T-helper 1 cell treated with Interleukin-12 subunit alpha and Interleukin-12 subunit beta and Interleukin-4 antibody, amounts not matched to agents 30 μg/mL and 1 μg/mL, for 36 hours (primary cell): ENCODE data around the gene TTC28.

Source experiments
- H3K27ac Mint-ChIP-seq: one replicate; pipeline ENCODE4 v1.8.0; 2021; ENCODE audit warnings: mild to moderate bottlenecking, mixed read lengths
- H3K27me3 Mint-ChIP-seq: one replicate; pipeline ENCODE4 v1.8.0; 2021; ENCODE audit warnings: low read depth, mixed read lengths
- H3K36me3 Mint-ChIP-seq: one replicate; pipeline ENCODE4 v1.8.0; 2021; ENCODE audit warnings: low read depth, mixed read lengths
- H3K4me1 Mint-ChIP-seq: one replicate; pipeline ENCODE4 v1.8.0; 2021; ENCODE audit warnings: low read depth, mixed read lengths
- H3K4me3 Mint-ChIP-seq: one replicate; pipeline ENCODE4 v1.8.0; 2021; ENCODE audit warnings: mild to moderate bottlenecking, moderate library complexity, mixed read lengths
- H3K9me3 Mint-ChIP-seq: one replicate; pipeline ENCODE4 v1.8.0; 2021; ENCODE audit warnings: mixed read lengths

TTC28 gene

DNA sequence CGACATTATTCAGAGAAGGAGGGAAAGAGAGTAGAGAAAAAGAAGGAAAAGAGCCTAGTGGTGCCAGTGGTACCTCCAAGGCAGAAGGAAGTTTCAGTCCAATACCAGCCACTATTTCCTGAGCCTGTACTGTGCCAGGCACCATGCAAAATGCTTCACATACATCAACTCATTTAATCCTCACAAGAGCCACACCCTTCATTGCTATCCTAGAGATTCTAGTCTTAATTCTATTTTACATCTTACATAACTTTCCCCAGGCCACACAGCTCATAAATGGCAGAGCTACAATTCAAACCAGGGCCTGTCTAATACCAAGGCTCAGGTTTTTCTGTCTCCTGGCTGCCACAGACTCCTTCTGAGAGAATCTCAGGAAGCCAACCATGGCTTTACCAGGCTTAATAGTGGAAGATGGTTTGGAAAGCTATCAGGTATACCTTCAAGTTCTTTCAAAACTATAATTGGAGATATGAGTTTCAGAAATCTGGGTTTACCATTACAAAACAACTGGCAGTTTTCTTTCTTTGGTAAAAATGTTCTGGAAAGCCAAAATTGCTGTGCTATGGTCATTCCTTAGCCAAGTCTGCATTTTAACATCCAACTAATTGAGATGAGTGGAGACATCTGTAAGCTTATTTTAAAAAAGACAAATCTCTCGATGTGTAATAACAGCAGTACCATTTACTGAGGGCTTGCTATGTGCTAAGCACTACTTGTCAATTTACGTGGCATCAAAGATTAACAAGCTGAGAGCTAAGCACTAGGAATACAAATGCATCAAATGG, 535.5 kb downstream of the TTC28 start:
- no peak overlapping the region for H3K27ac Mint-ChIP-seq
- no peaks in the 10 kb centered on the region for H3K4me1 Mint-ChIP-seq
- H3K27me3 Mint-ChIP-seq, result no peaks in the 10 kb centered on the region
- no peaks in the 10 kb centered on the region for H3K9me3 Mint-ChIP-seq
- no peaks in the 10 kb centered on the region for H3K36me3 Mint-ChIP-seq
- H3K4me3 Mint-ChIP-seq, result no peak overlapping the region

DNA sequence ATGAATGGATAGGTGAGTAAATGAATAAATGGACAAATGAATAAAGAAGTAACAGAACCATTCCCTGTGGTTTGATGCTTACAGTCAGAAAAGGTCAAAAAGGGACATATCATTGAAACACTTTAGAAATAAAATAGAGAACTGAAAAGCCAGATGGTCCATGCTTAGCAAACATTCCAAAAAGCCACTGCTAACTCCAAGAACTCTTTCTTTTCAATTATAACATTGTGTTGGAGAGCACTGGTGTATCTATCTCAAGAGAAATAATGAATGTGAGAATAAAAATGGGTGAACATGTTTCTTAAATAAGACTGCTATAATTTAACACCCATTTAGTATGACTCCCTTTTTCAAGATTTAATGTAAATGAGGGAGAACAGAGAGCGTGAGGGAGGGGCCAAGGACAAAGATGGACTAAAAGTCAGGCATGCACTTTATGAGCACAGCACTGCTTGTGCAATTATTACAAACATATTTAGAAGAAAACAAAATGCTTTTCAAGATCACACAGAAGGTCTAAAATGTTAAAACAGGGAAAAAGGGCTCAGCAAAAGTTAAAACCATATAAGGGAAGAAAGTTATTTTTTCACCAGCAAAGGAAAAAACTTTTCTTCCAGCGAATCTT, 536.3 kb downstream of the TTC28 start:
- Mint-ChIP-seq H3K9me3 (no peaks in the 10 kb centered on the region), H3K4me3 (no peak overlapping the region), H3K27ac (no peak overlapping the region), H3K27me3 (no peaks in the 10 kb centered on the region), H3K4me1 (no peaks in the 10 kb centered on the region), H3K36me3 (no peaks in the 10 kb centered on the region)

DNA sequence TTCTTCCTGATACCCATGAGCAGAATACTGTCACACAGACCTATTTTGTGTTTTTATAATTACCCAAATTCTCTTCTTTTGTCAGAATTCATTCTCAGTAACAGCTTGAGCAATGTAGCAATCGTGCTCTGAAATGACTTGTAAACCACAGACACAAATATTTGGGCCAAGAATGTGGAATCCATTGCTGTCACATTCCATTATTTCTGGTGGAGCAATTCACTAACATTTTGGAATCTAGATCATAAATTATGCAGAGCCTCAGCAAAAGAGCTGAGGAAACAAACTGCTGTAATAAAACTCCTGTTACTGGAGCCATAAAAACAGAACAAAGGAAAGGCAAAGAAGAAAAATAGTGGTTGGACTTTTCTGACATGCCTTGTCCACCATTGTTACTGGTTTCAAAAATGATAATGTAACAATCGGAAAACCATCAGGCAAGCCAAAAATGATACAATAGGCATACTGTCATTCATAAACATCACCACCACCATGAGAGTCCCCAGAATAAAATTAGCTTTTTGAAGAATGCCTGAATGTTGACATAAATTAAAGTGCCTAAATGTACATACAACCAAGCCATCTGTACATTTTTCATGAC, 537.2 kb downstream of the TTC28 start:
- Mint-ChIP-seq H3K4me1 (no peaks in the 10 kb centered on the region), H3K27ac (no peak overlapping the region), H3K9me3 (no peaks in the 10 kb centered on the region), H3K27me3 (no peaks in the 10 kb centered on the region), H3K4me3 (no peak overlapping the region), H3K36me3 (no peaks in the 10 kb centered on the region)

DNA sequence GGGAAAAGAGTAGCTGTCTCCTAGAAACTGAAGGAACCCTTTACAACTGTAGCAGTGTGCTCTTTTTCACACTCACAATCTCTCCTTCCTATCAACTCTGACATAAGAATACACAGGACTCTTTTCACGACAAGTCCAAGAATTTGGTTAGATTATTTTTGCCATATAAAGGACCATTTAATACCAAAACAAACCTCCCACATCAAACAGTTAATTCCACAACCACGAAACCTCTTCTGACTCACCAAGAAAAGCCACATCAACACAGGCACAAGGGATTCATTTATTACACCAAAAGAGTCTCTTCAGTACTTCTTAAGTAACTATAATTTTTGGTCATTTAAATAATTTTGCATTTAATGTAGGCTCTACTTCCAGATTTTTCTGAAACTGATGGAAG, 538.0 kb downstream of the TTC28 start:
- no peaks in the 10 kb centered on the region for H3K4me1 Mint-ChIP-seq
- no peak overlapping the region for H3K27ac Mint-ChIP-seq
- H3K4me3 Mint-ChIP-seq, result no peak overlapping the region
- no peaks in the 10 kb centered on the region for H3K36me3 Mint-ChIP-seq
- no peaks in the 10 kb centered on the region for H3K27me3 Mint-ChIP-seq
- H3K9me3 Mint-ChIP-seq, result no peaks in the 10 kb centered on the region

DNA sequence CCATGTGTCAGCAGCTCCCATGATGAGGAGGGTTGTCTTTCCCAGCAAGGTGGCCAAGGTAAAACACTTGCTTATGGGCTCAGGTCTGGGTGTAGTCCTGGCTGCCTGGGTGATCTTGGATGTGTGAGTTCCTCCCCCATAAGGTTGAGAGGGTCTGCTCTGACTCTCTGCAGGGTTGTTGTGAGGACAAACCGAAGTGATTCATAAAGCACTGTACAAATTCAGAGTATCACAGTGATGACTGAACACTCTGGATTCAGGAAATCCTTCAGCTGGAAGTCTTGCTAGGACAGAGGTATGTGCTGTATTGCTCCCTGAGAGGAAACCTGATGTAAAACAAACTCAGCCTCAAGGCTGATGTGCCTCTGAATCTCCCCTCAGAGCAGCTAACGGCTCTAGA, 539.7 kb downstream of the TTC28 start:
- no peaks in the 10 kb centered on the region for H3K27me3 Mint-ChIP-seq
- no peaks in the 10 kb centered on the region for H3K9me3 Mint-ChIP-seq
- no peaks in the 10 kb centered on the region for H3K4me1 Mint-ChIP-seq
- no peak overlapping the region for H3K4me3 Mint-ChIP-seq
- no peak overlapping the region for H3K27ac Mint-ChIP-seq
- no peaks in the 10 kb centered on the region for H3K36me3 Mint-ChIP-seq

DNA sequence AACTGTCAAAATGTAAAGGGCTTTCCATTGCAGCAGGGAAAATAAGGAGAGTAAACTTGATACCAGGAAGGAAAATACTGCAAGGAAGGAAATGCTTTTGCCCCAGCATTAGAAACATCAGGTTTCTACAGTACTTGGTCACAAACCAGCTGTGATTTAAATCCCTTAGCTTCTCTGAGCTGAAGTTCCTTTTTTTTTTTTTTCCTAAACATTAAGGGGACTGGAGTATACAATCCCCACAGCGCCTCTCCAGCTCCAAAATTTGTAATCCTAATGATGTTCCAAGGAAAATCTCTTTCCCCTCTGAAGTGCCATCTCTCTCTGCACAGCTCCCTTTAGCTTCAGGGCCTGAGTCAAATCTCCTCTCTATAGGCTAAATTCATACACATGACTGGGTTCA, 540.1 kb downstream of the TTC28 start:
- H3K27ac Mint-ChIP-seq, result no peak overlapping the region
- no peaks in the 10 kb centered on the region for H3K9me3 Mint-ChIP-seq
- H3K4me3 Mint-ChIP-seq, result no peak overlapping the region
- H3K27me3 Mint-ChIP-seq, result no peaks in the 10 kb centered on the region
- H3K36me3 Mint-ChIP-seq, result no peaks in the 10 kb centered on the region
- no peaks in the 10 kb centered on the region for H3K4me1 Mint-ChIP-seq

DNA sequence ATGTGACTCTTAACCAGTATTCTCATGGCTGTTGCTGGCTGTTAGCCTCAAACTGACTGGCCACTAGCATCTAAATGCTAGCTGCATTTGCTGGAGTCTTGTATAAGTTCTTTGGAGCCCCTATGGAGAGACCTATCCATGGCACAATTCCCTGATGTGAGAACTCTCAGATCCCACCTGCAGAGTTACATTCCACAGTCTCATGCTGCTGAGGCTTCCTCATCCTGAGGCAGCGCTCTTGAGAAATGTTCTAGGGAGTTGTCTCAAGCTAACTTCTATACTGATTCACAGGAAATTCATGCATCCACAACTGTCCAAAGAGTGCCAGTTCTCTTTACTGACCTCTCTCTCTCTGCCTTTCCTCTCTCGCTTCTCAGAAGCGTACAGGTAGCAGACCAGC, 542.6 kb downstream of the TTC28 start:
- Mint-ChIP-seq H3K4me3 (no peak overlapping the region), H3K27ac (no peak overlapping the region), H3K36me3 (no peaks in the 10 kb centered on the region)

DNA sequence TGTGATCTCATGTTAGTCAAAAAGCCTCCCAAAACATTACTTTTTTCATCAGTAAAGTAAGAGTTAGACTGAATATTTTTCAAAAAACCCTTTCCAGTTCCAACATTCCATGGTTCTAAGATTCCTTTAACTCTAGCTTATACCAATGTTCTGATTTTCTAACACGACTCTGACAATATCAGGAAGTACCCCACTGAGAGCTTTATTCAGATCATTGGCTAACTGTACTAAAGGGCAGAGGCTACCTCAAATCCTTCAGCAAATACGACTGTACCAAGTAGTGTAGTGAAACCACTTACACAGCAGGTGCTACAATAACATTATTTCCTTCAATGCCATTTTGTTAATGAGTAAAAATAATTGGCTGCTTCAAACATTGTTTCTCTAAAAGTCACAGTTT, 547.2 kb downstream of the TTC28 start:
- Mint-ChIP-seq H3K4me1 (no peaks in the 10 kb centered on the region), H3K27me3 (no peaks in the 10 kb centered on the region), H3K27ac (no peak overlapping the region), H3K9me3 (no peaks in the 10 kb centered on the region), H3K36me3 (no peaks in the 10 kb centered on the region), H3K4me3 (no peak overlapping the region)

More for the DNA sequence above, 542.6 kb downstream of the TTC28 start:
- no peaks in the 10 kb centered on the region for H3K4me1 Mint-ChIP-seq
- H3K27me3 Mint-ChIP-seq, result no peaks in the 10 kb centered on the region
- H3K9me3 Mint-ChIP-seq, result no peaks in the 10 kb centered on the region

DNA sequence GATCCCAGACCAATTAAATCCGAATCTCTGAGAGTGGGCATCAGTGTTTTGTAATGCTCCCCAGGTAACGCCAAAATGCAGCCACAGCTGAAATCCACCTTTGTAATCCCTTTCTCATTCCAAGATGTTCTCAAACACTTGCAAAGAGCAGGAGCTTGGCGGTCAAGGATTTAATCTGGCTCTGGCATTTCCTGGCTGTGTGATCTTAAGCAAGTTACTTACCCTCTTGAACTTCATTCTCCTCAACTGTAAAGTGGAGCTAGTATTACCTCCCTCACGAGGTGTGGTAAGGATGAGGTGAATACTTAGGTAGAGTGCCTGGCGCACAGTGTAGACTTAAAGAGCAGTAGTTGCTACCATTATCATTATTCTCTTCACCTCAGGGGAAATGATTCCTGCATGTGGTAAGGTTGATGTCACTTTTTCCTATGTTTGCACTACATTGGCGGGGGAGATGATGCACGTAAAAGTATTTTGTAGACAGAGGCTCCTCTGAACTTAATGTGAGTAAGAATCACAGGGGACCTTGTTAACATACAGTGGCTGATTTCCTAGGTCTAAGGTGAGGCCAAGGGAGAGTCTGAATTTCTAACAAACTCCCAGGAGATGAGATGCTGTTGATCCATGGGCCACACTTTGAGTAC, 550.2 kb downstream of the TTC28 start:
- Mint-ChIP-seq H3K9me3 (no peaks in the 10 kb centered on the region), H3K4me3 (no peak overlapping the region), H3K27ac (no peak overlapping the region), H3K4me1 (no peaks in the 10 kb centered on the region), H3K27me3 (no peaks in the 10 kb centered on the region), H3K36me3 (no peaks in the 10 kb centered on the region)

DNA sequence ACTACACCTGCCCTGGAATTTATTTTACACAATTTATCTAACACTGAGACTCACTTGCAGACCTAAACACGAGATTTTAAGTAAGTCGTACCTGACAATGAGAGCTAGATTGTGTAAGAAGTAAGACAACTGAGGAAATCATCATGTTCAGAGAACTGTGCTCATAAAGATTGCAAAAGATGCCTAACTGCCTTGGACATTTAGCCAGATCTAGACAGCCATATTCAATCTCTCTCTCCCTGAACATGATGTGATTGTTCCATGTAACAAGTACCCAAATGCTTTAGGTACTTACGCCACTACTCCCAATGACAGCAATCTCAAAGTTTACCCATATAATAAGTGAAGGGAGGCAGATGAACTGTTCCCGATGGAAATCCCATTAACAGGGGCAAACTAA, 550.8 kb downstream of the TTC28 start:
- Mint-ChIP-seq H3K36me3 (no peaks in the 10 kb centered on the region), H3K4me1 (no peaks in the 10 kb centered on the region), H3K27me3 (no peaks in the 10 kb centered on the region), H3K27ac (no peak overlapping the region), H3K4me3 (no peak overlapping the region), H3K9me3 (no peaks in the 10 kb centered on the region)

DNA sequence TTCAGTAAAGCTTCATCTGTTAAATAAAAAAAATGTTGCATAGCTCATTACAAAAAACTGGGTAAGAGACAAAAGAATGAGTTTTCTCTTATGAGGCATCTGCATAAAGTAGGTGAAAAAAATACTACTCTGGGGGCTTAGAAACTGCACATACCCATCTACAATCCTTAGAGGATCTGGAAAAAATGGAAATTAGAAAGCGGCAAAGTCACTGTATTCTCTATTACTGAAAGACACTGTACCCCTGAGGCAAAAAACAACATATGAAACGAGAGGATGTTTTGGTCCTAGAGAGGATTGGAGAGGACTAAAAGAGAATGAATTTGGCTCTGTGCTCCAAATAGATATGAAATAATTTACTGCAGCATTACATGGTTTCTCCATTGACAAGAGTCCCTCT, 553.8 kb downstream of the TTC28 start:
- no peaks in the 10 kb centered on the region for H3K9me3 Mint-ChIP-seq
- H3K4me1 Mint-ChIP-seq, result no peaks in the 10 kb centered on the region
- no peaks in the 10 kb centered on the region for H3K36me3 Mint-ChIP-seq
- H3K27ac Mint-ChIP-seq, result no peak overlapping the region
- no peak overlapping the region for H3K4me3 Mint-ChIP-seq
- no peaks in the 10 kb centered on the region for H3K27me3 Mint-ChIP-seq

DNA sequence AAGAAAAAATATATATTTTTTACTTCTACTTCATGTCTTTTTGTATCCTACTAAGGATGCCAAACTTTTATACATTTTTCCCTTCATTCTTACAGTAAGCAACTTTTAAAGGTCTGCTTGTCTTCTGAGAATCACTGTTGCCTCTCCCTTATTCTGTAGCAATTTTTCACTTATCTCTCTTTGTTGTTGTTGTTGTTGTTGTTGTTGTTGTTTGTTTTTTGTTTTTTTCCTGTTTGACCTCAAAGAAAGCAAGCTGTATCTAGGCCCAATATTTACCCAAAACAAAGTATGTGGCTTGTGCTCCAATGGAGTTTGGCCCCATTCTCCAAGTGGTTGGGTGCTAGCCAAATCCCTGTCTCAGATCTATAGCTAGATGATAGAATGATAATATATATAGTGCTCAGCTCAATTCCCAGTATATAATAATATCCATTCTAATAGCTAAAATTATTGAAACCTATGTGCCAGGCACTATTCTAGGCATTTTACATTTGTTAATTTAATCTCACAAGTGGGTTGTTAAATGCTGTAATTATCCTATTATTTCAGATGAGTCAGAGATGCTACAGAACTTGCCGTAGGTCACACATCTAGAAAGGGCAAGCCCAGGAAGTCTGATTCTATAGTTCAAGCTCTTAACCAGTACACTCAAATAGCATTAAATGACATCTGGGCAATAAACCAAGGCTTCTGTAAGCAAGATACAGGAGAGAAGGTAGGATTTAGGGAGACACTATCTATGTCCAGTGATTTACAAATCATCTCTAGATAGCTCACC, 555.5 kb downstream of the TTC28 start:
- Mint-ChIP-seq H3K27me3 (no peaks in the 10 kb centered on the region), H3K9me3 (no peaks in the 10 kb centered on the region), H3K4me1 (no peaks in the 10 kb centered on the region), H3K4me3 (no peak overlapping the region), H3K27ac (no peak overlapping the region), H3K36me3 (no peaks in the 10 kb centered on the region)

DNA sequence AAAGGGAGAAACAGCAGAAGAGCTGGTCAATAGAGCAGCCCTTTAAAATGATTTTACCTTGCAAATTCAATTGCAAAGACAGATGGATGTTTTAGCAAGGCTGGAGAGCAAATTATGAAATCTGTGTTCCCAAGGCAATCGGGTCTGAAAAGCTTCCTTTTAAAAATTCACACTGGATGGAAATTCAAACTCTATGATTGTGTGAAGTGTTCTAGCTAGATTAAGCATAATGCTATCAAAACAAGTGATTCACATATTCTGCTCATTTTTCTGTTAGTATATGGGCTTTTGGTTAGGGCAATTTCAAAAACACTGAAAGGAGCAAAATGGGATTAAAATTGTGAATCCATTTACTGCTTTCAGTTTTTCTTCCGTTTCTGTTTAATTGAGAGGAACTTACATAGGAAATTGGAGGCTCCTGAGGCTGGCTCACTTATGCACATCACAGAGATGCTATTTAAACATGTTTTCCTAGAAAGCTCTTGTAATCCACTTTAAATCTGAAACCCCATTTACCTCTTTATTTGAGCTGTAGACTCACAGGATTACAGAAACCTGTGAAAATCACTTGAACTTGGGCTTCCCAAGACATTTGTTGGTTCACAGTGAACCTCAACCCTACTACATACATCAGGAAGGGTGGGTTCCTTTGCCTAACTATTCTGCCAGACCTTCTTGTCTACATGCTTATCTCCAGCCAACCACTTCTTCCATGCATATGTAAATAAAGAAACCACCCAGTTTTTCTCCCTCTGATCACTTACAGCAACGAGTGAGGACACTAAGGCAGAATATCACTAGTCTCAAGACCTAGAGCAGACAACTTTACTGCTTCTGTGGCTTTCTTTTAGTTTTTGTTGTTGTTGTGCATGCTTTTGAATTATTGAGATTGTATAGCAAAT, 558.7 kb downstream of the TTC28 start:
- no peaks in the 10 kb centered on the region for H3K27me3 Mint-ChIP-seq
- H3K4me1 Mint-ChIP-seq, result no peaks in the 10 kb centered on the region
- H3K4me3 Mint-ChIP-seq, result no peak overlapping the region

More for the DNA sequence above, 558.7 kb downstream of the TTC28 start:
- H3K36me3 Mint-ChIP-seq, result no peaks in the 10 kb centered on the region
- H3K9me3 Mint-ChIP-seq, result no peaks in the 10 kb centered on the region
- no peak overlapping the region for H3K27ac Mint-ChIP-seq
